Suppressor macrophage treated with lipopolysaccharide for 4 hours (primary cell): ENCODE data around the gene C20orf144.

ENCODE experiments used
- DNase-seq: peaks from one replicate; pipeline ENCODE4 v3.0.0-alpha.2; 2020

The C20orf144 gene

GRCh38 chr20:33650111-33650752, 11.9 kb upstream of the C20orf144 start:
- no peak for DNase-seq

GRCh38 chr20:33650753-33651561, 11.2 kb upstream of the C20orf144 start:
- DNase-seq = no peak

- DNase-seq = no peak
These were observed 10.5 kb upstream of the C20orf144 start for GRCh38 chr20:33651562-33652048.

- DNase-seq = peak; percentile 26
These were observed 8.8 kb upstream of the C20orf144 start for GRCh38 chr20:33653218-33653899.

GRCh38 chr20:33653900-33654596, 8.1 kb upstream of the C20orf144 start:
- no peak for DNase-seq

GRCh38 chr20:33654680-33655161, 7.4 kb upstream of the C20orf144 start:
- no peak for DNase-seq

- DNase-seq = no peak
These were observed 7.0 kb upstream of the C20orf144 start for GRCh38 chr20:33655164-33655563.

GRCh38 chr20:33656010-33656782, 5.9 kb upstream of the C20orf144 start:
- no peak for DNase-seq

- DNase-seq = no peak
These were observed 5.1 kb upstream of the C20orf144 start for GRCh38 chr20:33656783-33657703.

- no peak for DNase-seq
These were observed 4.4 kb upstream of the C20orf144 start for GRCh38 chr20:33657704-33658095.

- no peak for DNase-seq
These were observed 3.6 kb upstream of the C20orf144 start for GRCh38 chr20:33658510-33658909.

- no peak for DNase-seq
These were observed 3.2 kb upstream of the C20orf144 start for GRCh38 chr20:33658929-33659328.

GRCh38 chr20:33659341-33660034, 2.6 kb upstream of the C20orf144 start:
- no peak for DNase-seq

GRCh38 chr20:33660035-33660684, 2.0 kb upstream of the C20orf144 start:
- no peak for DNase-seq

GRCh38 chr20:33660685-33661058, 1.5 kb upstream of the C20orf144 start:
- no peak for DNase-seq

- DNase-seq = peak; percentile 86
These were observed 1.3 kb downstream of the C20orf144 start for GRCh38 chr20:33663161-33664084.

- no peak for DNase-seq
These were observed 2.1 kb downstream of the C20orf144 start for GRCh38 chr20:33664085-33664761.

- no peak for DNase-seq
These were observed 2.6 kb downstream of the C20orf144 start for GRCh38 chr20:33664762-33665144.
